Measurements from ENCODE around the gene PSME3IP1.

PSME3IP1 gene

DNA sequence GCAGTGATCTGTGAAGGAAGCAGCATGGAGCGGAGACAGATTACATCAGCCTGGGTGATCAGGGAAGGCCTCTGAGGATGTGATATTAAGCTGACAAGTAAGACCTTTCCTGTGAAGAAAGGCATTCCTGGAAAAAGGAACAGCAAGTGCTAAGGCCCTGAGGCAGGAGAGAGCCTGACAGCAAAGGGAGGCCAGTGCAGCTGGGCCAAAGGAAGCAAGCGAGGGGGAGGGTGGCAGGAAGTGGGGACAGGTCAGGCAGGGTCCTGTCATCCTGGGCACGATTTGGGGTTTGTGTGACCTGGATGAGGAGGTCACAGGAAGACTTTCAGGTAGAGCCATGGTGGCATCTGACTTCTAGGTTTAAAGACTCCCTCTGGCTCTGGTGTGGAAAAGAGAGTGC lies 81.1 kb downstream of the PSME3IP1 start:
- ChIA-PET POLR2A (no interaction called here), CTCF (interaction anchor here (0.9 to 15.1 kb wide), 3 partner anchors 12 to 38 kb away, joined by 3 to 183 read pairs (median 30); partner anchors contain the start of gene CPNE2)

DNA sequence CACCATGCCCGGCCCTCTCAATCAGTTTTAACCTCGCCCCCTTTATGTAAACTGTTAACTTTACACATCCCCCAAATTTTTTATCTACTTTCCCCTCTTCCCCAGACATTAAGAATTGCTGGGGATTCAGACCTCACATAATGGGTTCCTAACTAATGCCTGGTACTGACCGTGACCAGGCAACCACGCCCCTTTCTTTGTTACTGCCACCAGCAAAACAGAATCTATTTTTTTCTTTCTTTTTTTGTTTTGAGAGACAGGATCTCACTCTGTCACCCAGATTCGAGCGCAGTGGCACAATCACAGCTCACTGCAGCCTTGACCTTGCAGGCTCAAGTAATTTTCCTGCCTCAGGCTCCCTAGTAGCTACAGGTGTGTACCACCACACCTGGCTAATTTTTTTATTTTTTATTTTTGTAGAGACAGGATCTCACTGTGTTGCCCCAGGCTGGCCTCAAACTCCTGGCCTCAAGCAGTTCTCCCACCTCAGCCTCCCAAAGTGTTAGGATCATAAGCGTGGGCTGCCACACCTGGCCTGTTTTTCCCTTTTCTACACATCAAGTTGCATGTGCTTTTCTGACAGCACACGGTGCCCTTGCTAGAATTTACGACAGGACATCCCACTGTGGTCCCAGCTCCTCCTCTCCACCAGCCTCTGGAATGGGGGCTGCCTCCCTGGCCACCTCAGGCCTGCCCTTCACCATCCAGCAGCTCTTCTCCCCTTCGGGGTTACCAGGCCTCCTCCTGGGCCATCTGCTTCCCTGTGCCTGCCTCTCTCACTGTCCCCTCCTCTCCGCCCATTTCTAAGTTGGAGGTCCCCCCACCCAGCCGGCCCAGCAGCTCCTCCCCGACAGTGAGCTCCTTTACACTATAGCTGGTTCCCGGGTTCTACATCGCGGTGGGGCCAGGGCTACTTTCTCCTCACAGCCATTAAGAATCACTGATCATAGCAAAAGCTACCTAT lies 82.7 kb downstream of the PSME3IP1 start:
- no peak overlapping the region for H3K4me3 ChIP-seq (ENCODE audit: low read depth, low read length)
- no peak for DNase-seq (ENCODE audit: low read depth, low spot score)
- POLR2A ChIA-PET: no interaction called here
- CTCF ChIA-PET: interaction anchor here (0.9 to 15.1 kb wide), 4 partner anchors 8 to 19 kb away, joined by 4 to 183 read pairs (median 18); partner anchors contain the start of gene CPNE2
- TF ChIP-seq, protein P1, sequence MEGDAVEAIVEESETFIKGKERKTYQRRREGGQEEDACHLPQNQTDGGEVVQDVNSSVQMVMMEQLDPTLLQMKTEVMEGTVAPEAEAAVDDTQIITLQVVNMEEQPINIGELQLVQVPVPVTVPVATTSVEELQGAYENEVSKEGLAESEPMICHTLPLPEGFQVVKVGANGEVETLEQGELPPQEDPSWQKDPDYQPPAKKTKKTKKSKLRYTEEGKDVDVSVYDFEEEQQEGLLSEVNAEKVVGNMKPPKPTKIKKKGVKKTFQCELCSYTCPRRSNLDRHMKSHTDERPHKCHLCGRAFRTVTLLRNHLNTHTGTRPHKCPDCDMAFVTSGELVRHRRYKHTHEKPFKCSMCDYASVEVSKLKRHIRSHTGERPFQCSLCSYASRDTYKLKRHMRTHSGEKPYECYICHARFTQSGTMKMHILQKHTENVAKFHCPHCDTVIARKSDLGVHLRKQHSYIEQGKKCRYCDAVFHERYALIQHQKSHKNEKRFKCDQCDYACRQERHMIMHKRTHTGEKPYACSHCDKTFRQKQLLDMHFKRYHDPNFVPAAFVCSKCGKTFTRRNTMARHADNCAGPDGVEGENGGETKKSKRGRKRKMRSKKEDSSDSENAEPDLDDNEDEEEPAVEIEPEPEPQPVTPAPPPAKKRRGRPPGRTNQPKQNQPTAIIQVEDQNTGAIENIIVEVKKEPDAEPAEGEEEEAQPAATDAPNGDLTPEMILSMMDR (IDR thresholded peaks at IDR 0.05; ENCODE audit: insufficient read depth, low read length, missing control alignments): no peak

More for the DNA sequence above, 81.1 kb downstream of the PSME3IP1 start:
- TF ChIP-seq, protein P1 (IDR thresholded peaks at IDR 0.05; ENCODE audit: insufficient read depth, low read length, missing control alignments): no peak
- DNase-seq (ENCODE audit: low read depth, low spot score): no peak
- H3K4me3 ChIP-seq (ENCODE audit: low read depth, low read length): no peak overlapping the region
